Uterus (tissue), 2 donors: ENCODE measurements around the gene HECTD2.

Experiments
- CTCF ChIP-seq, 4 experiments: fragments of 200-600 bp in 2 of 4; fragments of 450-650 bp in 2 of 4; sonication (generic) in 2 of 4; IDR thresholded peaks; one replicate each; pipeline ENCODE4 v1.5.1; 2016 to 2019; ENCODE audit warnings: antibody characterized with exemption in 4 of 4, mild to moderate bottlenecking in 2 of 4, moderate library complexity in 1 of 4
- POLR2A ChIP-seq, 2 donors: fragments of 450-650 bp; IDR thresholded peaks; one replicate each; pipeline ENCODE4 v1.6.1; 2016; ENCODE audit warnings: antibody characterized with exemption in 2 of 2, mild to moderate bottlenecking in 1 of 2, moderate library complexity in 1 of 2

- TF ChIP-seq CTCF (IDR thresholded peaks at IDR 0.05) (no peak), POLR2A (IDR thresholded peaks at IDR 0.05) (no peak)
Observed at GRCh38 chr10:91513598-91514424, 103.7 kb downstream of the HECTD2 start.
